OCI-M1 (cell line): ENCODE results near the gene ALDH1A2.

Source experiments
- DNase-seq: peaks from one replicate; lab custom pipeline; 2025; lab: John Stamatoyannopoulos, UW

ALDH1A2 gene

GRCh38 chr15:57943171-57943570, 122.3 kb downstream of the ALDH1A2 start:
- DNase-seq: no peak

GRCh38 chr15:57941816-57942215, 123.7 kb downstream of the ALDH1A2 start:
- DNase-seq: no peak

GRCh38 chr15:57932348-57932747, 133.2 kb downstream of the ALDH1A2 start:
- no peak for DNase-seq

- no peak for DNase-seq
These were observed 133.9 kb downstream of the ALDH1A2 start for GRCh38 chr15:57931570-57931969.

DNA sequence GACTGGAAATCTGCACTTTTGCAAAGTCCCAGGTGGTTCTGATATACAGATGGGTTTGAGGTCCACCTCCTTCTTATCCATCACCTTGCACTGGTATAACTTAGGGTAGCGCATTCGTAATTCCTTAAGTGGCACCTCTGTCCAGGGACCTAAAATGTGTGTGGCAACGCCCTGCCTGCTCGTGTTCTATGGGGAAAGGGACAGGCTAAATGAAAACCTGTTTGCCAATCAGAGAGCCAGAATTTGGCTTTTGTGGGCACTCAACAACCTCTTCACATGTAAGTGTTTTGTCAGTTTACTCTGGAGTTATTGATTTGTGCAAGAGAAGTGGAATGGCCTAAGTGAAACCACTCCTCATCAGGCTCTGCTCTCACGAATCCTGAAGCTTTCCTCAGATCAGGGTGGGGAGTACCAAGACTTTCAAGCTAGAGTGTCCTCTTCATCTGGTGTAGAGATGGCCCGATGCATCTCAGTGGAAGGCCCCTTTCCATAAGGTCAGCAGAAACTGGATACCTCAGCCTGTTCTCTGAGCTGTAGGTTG, 138.3 kb downstream of the ALDH1A2 start:
- DNase-seq: no peak

DNA sequence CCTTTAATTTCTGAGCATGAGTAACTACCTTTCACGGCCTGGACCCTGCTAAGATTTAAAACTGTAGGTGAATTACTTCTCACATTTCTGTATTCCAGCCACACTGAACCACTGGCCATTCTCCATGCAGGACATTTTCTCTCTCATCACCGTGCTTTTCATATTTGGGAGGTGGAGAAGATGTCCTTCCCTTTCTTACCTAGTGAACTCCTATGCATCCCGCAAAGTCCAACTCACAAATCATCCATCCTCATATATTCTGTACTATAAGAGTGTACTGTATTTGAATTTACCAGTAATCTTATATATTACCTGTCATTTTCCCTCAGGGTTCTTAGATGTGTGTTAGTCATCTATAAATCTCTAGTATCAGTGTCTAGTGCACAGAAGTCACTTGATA, 139.9 kb downstream of the ALDH1A2 start:
- DNase-seq: no peak

GRCh38 chr15:57924598-57924997, 140.9 kb downstream of the ALDH1A2 start:
- DNase-seq: no peak

DNA sequence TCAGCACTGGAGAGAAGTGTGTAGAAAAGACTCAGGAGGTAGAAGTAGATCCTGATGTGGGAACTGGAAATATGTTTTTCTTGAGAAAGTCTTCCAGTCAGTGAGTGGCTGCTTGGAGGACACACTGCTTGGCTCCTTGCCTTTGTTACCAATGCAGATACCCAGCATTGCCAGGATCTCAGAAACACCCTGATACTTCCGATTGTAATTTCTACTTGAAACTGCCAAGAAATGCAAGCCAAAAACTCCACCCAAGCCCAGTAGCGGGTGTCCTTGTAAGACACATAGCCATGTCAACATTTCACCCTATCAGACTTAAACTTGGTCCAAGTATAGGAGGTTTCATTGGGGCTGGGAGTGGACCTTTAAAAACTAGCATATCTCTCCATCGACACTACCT, 141.8 kb downstream of the ALDH1A2 start:
- DNase-seq: no peak

DNA sequence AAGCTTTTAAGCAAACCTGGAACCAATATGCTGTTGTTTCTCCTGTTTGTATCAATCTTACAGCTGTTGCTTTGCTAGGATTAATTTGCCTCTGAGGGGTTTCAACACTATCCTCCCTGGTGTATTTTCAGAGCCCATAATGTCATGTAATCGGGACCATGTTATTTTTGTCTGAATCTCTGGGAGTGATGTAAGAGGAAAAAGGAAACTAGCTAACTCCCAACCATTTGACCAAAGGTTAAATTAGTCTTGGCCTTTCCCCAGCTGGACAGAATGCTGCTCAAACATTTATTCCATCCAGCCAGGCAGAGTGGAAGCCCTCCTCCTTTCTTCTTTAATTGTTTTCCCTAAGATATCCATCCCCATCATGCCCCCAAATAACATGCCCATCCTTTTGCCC, 142.2 kb downstream of the ALDH1A2 start:
- no peak for DNase-seq

GRCh38 chr15:57922776-57923175, 142.7 kb downstream of the ALDH1A2 start:
- no peak for DNase-seq

DNA sequence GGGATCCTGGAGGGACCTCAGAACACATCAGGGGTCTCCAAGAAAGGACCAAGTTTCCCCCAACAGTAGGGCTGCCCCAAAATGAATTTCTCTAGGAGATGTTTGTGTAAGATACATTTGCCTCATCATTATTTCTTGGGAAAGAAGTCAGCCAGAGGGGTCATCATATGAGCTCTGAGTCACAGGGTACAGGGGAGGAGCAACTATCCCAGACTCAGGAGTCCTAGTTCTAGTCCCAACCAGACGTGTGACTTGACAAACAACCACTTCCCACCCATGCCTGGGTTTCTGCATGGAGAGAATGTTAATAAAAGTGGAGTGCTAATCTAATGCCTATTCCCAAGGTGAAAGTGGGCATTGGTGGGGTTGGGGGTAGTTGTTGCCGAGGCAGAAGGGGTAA, 144.1 kb downstream of the ALDH1A2 start:
- DNase-seq: no peak

- no peak for DNase-seq
These were observed 144.6 kb downstream of the ALDH1A2 start for GRCh38 chr15:57920911-57921310.

DNA sequence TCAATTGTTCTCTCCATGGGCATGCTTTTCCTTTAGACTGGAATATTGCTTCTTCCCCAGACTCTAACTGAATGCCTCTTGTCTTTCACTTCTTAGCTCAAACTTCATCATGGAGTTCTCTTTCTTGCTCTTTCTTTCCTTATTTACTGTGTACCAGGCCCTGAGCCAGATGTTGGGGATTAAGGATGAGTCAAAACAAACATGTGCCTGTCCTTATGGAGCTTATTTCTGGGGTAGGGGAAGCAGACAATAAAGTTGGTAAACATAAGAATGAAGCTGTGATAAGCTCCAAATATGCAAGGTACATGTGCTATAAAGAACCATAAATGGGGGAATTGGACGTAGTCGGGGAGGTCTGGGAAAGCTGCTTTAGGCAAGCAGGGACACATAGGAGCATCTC, 145.8 kb downstream of the ALDH1A2 start:
- no peak for DNase-seq

DNA sequence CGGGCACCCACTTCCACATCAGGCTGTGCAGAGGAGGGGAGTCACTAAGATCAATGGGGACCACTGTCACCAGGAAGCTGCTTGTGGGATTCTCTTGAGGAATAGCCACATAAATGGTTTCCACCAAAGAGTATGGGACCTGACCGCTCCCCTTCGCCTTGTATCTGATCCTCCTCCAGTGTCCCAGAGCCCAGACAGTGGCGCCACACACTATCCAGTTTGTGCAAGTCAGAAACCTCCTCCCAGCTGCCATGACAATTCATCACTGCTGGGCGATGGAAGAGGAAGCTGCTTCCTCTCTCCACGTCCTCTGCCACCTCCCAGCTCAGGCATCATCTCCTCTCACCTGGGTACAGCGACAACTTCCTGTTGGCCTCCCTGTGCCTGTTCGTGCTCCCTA, 147.5 kb downstream of the ALDH1A2 start:
- DNase-seq: no peak

DNA sequence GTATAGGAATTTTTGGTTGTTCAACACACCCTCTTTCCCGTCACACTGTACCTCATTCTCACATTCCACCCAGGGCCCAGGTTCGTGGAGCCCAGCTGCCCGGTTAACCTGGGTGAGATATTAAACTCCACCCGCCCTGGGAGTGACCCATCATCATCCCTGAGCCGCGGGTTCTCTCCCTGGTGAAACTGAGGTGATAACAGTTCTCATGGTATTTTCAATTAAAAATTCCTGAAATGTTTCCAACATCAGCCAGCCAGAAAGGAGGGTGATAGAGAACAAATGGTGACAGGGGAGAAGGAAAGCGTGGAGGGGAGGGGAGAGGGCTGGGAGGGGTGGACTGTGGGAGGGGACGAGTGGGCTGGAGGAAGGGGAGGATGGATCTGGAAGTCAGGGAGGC, 148.8 kb downstream of the ALDH1A2 start:
- DNase-seq: no peak

DNA sequence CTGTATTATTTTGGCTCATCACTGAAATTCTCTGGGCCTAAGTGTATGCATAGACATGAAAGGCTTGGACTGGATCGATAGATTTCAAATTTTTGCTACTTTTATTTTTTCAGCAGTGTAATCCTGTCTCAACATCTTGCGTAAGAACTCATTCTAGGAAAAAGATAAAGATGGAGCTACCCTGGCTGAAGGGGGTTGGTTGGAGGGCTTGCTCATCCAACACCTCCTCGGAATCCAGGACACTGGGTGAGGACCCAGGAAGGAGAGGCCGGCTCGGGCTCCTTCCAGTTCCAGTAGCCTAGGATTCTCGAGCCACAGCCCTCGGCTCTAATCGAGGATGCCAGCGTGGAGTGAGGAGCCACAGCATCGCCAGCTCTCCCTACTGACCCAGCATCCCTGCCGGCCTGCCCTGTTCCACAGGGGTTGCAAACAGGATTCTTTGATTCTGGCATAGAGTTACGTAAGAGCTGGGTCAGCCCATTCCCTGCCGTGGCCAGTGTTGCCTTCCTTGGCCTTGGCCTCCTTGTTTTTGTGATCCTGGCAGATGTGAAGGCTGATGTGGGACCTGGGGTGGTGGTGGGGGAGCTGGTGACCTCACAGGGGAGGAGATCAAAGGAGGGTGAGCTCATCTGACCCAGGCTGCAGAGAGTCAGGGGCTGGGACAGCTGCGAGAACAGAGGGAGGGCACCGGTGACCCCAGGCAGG, 149.5 kb downstream of the ALDH1A2 start:
- DNase-seq: no peak

GRCh38 chr15:57914350-57915055, 151.0 kb downstream of the ALDH1A2 start:
- DNase-seq: no peak

GRCh38 chr15:57911247-57911646, 154.3 kb downstream of the ALDH1A2 start:
- DNase-seq: no peak

DNA sequence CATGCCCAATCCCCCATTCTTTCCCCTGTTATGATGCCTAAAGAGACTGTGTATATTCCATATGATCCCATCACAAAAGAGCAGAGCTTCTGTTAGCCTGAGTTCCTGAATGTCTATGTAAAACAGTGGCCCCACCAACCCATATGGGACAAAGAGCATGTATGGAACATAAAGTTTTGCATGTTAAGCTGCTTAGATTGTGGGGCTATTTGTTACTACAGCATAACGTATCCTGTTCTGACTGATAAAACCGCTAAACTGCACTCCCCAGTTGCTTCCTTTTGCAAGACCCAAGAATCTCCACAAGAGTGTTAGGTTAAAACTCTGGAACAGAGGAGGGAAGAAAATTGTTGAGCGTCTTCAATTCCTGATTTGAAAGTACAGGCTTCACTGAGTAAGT, 154.8 kb downstream of the ALDH1A2 start:
- no peak for DNase-seq

DNA sequence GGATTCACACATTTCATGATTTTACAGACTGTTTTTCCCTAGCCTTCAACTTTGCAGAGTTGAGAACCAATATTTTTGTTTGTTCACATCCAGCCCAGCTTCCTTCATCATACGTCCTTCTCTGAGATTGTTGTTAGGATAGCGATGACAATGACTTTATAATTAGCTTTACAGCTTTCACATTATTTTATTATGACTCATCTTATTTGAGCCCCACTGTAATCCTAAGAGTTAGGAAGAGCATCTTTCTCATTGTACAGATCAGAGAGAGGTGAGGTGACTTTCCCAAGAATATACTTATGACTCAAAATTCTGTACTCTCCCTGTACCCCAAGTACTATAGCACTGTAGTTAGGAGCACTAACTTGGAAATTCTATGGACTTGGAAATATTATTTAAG, 156.1 kb downstream of the ALDH1A2 start:
- DNase-seq: no peak

DNA sequence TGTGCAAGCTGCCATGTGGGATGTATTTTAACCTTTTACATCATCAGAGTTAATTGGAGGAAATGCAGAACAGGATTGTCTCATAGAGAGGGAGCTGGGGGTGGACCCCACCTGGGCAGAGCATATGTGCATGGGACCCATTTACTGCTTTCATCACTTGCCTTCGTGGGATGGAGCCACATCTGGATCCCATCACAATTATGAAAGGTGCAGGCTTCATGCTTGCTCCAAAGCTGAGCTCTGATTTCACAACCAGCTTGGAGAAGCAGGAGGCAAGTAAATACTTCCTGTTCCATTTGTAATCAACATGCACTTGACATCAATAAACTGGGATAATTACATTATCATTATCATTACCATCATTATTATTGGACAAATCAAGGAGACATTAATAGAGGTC, 161.9 kb downstream of the ALDH1A2 start:
- DNase-seq: no peak
